HT-29 (cell line): ENCODE data around the gene GSK3A. TPM values are rescaled to one million over a fixed set of nuclear protein-coding genes. Genes with fewer than 3 reads are reported as not detected.
"Not testable (repeated sequence)": the region's sequence is repeated elsewhere in the genome, so short reads cannot be mapped to it uniquely, and the experiment has no call there.

Experiments
- DNase-seq: peaks from one replicate; pipeline ENCODE4 v3.0.0-alpha.2; 2015; ENCODE audit warnings: low spot score
- total RNA-seq: library from RNA; depleted of rRNA; stranded (reverse); fragments of >200 nt; shearing (Covaris generic); gene quantifications from 2 replicates; pipeline ENCODE4 v1.2.3, GENCODE V29; 2014

GSK3A gene
- total RNA-seq, 1 experiment from 2014 or later = 41.4 TPM

GRCh38 chr19:42268704-42269477 lies 26.5 kb upstream of the GSK3A start, which contains the start of gene CIC:
Gene CIC (plus strand): TSS chr19:42269252. CDS start chr19:42271784, 2,532 bp downstream.
- DNase-seq = peak; percentile 100

DNA sequence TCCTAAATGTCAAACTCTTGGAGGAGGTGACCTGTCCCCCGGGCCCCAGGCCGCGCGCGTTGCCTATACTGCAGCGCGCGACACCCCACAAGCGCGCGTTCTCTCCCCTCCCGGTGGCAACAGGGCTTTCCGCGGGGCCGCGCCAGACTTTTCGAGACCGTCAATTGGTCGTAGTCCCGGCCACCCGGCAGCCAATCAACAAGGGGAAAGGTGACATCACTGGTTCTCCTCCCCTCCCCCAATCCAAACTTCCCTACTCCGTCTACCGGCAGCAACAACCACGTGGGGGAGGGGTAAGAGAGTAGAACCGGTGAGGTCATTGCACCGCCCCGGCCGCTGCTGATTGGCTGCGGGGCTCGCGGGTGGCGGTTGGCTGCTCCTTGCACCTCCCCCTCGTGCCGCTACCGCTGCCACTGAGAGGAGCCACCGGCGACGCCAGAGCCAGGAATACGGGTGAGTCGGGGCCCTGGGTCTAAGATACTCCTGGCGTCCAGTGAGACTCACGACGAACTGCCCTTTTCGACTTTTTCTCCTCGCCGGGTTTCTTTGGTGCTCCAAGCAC lies 25.8 kb upstream of the GSK3A start:
- peak; percentile 100 for DNase-seq

GRCh38 chr19:42267644-42268141 lies 25.3 kb upstream of the GSK3A start:
- DNase-seq = no peak

- DNase-seq = not testable (repeated sequence)
Observed at GRCh38 chr19:42266928-42267603, 24.7 kb upstream of the GSK3A start.

DNA sequence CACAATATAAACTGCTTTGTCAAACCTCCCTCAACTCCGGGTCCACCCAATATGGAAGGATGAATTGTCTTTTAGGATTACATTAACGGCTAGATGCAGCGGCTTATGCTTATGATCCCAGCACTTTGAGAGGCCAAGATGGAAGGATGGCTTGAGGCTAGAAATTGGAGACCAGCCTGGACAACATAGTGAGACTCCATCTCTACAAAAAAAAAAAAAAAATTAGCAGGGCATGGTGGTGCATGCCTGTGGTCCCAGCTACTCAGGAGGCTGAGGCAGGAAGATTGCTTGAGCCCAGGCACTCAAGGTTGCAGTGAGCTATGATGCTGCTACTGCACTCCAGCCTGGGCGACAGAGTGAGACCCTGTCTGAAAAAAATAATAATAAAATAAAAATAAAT lies 23.7 kb upstream of the GSK3A start:
- DNase-seq = not testable (repeated sequence)

- no peak for DNase-seq
Observed at GRCh38 chr19:42261763-42262162, 19.4 kb upstream of the GSK3A start.

DNA sequence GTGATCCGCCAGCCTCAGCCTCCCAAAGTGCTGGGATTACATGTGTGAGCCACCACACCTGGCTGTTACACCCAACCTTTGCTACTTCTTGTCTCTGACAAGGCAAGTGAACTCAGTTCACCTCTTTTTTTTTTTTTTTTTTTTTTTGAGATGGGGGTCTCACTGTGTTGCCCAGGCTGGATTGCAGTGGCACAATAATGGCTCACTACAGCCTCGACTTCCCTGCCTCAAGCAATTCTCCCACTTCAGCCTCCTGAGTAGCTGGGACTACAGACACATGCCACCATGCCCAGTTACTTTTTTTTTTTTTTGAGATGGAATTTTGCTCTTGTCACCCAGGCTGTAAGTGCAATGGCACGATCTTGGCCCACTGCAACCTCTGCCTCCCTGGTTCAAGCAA lies 15.4 kb upstream of the GSK3A start:
- DNase-seq = not testable (repeated sequence)

DNA sequence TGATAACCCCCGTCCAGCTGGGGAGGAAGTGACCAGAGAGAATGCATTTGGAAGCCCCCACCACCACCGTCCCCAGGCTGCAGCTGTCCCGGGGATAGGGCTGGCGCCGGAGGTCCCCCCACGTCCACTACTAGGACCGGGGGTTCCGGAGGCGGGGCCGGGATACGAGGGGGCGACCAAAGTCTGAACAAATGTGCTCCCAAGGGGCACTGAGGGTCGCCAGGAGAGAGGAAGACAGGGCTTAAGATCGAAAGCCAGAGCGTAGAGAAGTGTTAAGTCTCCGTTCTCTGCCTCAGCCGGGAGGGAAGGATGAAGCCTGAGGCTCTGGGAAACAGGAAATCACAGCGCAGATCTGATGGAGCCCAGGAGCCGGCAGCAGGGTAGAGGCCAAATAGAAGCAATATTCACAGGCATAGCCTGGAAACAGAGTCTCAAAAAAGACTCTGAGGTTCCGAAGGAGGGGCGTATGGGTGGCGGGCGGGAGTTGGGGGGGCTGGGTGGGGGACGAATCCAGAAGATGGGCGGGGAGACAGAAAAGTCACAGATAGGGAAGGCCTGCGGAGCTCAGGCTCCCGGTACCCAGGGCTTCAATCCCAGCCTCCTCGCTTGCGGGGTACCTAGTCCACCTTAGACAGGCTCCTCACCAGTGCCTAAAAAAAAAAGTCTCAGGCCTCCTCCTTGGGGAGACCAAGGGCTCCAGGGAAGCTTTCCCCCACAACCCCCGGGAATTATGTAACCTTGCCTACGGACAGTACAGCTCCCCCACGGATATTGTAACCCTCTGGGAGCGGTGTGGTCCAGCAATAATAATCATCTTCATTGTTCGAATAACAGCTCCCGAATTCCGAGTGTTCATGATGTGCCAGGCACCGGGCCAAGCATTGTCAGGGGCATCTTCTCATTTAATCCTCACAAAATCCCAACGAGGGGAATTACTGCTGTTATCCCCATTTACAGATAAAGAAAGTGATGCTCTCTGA lies 13.7 kb upstream of the GSK3A start:
- peak; percentile 73 for DNase-seq

GRCh38 chr19:42254850-42255765 lies 12.7 kb upstream of the GSK3A start, which contains the start of gene ERF:
Gene ERF (minus strand): TSS chr19:42255128. CDS start chr19:42254999, 129 bp downstream.
- DNase-seq = peak; percentile 96

DNA sequence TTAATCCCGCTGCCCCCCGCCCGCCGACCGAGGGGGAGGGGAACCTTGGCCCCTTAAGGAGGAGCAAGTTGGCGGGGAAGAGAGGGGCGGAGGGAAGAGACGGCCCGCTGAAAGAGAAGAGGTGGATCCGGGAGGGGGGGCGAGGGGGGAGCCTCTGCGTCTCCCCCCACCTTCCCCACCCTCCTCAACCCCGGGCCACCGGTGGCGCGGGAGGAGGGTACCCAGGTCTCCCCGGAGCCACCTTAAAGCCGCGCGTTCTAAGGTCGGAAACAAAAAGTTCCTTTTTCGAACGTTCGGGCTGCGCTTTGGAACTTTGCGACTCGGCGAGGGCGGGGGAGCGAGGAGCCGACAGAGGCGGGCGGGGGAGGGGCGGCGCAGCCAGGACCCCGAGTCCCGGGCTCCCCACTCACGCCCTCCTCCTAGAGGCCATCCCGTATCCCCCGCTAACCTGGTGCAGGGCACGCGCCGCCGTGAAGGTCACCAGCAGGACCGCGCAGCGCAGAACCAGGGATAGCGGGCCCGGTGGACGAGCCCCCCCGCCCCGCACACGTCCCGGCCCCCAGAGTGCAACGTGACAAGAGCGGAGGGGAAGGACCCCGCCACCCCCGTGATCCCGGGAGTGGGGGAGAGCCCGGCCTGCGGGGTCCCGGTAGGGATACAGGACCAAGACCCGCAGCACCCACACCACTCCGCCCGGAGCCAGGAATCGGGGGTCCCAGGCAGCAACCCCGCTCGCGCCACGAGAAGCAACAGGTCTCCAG lies 11.9 kb upstream of the GSK3A start:
- peak; percentile 85 for DNase-seq

- peak; percentile 74 for DNase-seq
Observed at GRCh38 chr19:42253245-42254088, 11.1 kb upstream of the GSK3A start.

GRCh38 chr19:42252365-42253244 lies 10.2 kb upstream of the GSK3A start:
- DNase-seq = peak; percentile 58

DNA sequence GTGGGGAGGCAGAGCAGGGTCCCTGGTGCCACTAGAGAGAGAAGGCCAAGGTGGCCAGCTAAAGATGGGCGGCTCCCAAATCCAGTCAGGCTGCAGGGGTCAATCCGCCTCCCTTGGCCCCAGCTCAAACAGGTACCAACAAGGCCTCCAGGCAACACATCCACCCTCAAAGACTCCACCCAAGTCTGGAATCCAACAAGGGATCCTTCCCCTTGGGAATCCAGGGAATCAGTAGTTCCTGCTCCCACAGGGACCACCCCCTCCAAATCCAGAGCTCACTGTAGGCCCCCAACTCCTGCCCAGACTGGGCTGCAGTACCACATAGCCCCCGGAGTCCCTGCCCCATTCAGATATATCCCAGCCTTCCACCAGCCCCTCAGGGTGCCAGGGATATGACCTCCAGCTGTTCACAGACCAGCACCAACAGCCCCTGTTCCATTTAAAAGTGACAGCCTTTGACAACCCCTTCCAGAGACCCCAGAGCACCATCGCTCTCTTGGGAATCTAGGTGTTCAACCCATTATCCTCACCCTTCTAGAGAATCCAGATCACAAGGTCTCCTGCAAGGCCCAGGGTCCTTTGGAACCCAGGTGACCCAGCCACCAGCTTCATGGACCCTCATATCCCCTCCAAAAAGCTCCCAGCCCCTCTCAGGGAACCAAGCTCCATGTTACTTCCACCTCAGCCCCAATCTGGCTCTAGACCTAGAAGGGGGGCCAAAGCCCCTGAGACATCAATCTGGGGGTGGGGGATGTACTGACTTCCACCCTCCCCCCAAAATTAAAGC lies 9.4 kb upstream of the GSK3A start:
- peak; percentile 77 for DNase-seq

DNA sequence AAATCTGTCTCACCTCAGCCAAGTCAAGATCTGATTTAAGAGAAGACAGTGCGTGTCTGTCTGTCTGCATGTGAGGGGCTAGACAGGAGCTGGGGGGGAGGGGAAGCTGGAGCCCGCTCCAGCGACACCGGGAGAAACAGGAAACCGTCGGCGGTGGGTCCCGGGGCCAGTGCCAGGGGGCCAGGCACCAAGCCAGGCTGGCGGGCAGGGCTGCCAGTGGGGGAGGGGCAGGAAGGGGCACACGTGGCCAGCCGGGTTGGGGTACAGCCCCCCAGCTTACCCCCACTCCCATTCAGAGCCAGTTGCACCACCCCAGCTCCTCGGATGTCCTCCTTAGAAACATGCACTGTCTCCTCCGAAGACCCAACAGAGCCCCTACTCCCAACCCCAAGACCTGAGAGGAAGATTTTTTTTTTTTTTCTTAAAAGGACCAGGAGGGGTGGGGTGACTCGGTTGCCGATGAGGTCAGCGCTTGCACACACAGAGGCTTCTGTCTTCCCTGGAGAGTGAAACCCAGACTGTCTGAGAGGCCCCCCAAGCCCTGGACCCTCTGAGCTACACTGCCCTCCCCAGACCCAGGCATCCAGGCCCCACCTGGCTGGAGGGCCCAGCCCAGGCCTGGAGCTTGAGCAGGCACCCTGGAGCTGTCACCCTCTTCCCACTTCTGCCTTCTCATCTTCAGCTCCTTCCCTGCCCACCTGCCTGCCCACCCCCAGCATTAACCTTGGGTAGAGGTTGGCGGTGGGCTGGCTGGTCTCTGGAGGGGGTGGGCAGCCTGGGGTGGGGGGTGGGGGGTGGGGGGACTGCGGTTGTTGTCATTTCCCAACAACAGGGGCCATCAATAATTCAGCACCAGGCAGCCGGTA lies 8.5 kb upstream of the GSK3A start:
- no peak for DNase-seq

- no peak for DNase-seq
Observed at GRCh38 chr19:42250183-42250665, 7.8 kb upstream of the GSK3A start.
